Hematopoietic multipotent progenitor cell treated with erythropoietin and hydrocortisone succinate and interleukin-3 and kit ligand, for 4 days (in vitro differentiated cells): ENCODE measurements around the gene HIPK1.
"Not testable (repeated sequence)": the region's sequence is repeated elsewhere in the genome, so short reads cannot be mapped to it uniquely, and the experiment has no call there.

Experiments
- DNase-seq: peaks from one replicate; pipeline ENCODE4 v3.0.0-alpha.2; 2015

HIPK1 gene

GRCh38 chr1:113945329-113945728, 16.2 kb downstream of the HIPK1 start:
- no peak for DNase-seq

- no peak for DNase-seq
These were observed 17.0 kb downstream of the HIPK1 start for GRCh38 chr1:113946112-113946511.

- DNase-seq = no peak
These were observed 17.7 kb downstream of the HIPK1 start for GRCh38 chr1:113946678-113947387.

GRCh38 chr1:113947388-113948107, 18.4 kb downstream of the HIPK1 start:
- no peak for DNase-seq

DNA sequence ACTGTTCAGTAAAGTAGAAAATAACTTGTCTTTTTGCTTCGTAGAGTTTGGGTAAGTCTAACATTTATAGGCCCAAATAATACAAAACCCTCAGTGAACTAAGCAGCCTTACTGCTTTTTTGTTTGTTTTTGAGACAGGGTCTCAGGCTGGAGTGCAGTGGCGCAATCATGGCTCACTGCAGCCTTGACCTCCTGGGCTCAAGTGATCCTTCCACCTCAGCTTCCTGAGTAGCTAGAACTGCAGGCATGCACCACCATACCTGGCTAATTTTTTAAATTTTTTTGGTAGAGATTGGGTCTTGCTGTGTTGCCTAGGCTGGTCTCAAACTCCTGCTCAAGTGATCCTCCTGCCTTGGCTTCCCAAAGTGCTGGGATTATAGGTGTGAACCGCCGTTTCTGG, 19.0 kb downstream of the HIPK1 start:
- not testable (repeated sequence) for DNase-seq

- peak; percentile 62 for DNase-seq
These were observed 19.9 kb downstream of the HIPK1 start for GRCh38 chr1:113949007-113949406.

GRCh38 chr1:113950908-113951307, 21.8 kb downstream of the HIPK1 start:
- no peak for DNase-seq

GRCh38 chr1:113951719-113952118, 22.6 kb downstream of the HIPK1 start:
- DNase-seq = no peak

DNA sequence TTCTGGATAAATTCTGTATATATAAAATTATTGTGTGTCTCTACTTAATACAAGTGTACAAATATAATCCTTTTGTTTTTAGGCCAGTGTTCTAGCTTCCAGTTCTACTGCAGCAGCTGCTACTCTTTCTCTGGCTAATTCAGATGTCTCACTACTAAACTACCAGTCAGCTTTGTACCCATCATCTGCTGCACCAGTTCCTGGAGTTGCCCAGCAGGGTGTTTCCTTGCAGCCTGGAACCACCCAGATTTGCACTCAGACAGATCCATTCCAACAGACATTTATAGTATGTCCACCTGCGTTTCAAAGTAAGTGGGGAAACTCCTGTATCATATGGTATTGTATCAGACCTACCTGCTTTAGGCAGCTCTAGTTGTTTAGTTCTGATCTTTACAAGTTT, 28.9 kb downstream of the HIPK1 start:
- DNase-seq = no peak

GRCh38 chr1:113958691-113959090, 29.6 kb downstream of the HIPK1 start:
- no peak for DNase-seq

DNA sequence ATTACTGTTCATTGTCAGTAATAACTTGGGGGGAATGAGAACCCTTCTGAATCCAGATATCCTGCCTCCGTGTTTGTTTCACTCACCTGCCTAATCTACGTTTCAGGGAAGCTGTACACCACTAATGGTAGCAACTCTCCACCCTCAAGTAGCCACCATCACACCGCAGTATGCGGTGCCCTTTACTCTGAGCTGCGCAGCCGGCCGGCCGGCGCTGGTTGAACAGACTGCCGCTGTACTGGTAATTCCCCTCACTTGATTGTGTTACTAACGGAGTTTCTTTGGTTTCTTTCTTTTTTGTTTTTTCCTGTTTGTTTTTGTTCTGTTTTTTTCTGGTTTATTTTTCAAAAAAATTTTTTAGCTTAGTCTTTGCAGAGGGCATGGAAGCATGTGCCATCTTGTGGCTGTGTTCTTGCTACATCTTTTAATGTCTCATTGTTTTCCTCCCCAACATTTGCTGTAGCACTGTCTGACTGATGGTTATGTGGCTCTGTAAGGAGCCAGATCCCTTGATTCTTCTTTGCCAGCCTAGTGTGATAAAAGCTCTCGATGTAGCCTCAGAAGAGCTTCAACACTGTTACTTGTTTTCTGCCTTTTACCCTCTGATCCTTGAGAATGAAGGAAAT, 34.3 kb downstream of the HIPK1 start:
- DNase-seq = peak; percentile 41

GRCh38 chr1:113965703-113966412, 36.7 kb downstream of the HIPK1 start:
- no peak for DNase-seq

DNA sequence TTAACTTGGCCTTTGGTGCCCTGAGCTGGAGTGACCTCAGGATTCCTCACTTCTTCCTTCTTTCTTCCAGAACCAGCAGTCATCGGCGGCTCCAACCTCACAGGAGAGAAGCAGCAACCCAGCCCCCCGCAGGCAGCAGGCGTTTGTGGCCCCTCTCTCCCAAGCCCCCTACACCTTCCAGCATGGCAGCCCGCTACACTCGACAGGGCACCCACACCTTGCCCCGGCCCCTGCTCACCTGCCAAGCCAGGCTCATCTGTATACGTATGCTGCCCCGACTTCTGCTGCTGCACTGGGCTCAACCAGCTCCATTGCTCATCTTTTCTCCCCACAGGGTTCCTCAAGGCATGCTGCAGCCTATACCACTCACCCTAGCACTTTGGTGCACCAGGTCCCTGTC, 43.8 kb downstream of the HIPK1 start:
- DNase-seq = no peak

- peak; percentile 86 for DNase-seq
These were observed 46.2 kb downstream of the HIPK1 start for GRCh38 chr1:113975211-113975895.

GRCh38 chr1:113976609-113977278, 47.6 kb downstream of the HIPK1 start:
- DNase-seq = peak; percentile 67

- peak; percentile 42 for DNase-seq
These were observed 48.8 kb downstream of the HIPK1 start for GRCh38 chr1:113977906-113978305.

DNA sequence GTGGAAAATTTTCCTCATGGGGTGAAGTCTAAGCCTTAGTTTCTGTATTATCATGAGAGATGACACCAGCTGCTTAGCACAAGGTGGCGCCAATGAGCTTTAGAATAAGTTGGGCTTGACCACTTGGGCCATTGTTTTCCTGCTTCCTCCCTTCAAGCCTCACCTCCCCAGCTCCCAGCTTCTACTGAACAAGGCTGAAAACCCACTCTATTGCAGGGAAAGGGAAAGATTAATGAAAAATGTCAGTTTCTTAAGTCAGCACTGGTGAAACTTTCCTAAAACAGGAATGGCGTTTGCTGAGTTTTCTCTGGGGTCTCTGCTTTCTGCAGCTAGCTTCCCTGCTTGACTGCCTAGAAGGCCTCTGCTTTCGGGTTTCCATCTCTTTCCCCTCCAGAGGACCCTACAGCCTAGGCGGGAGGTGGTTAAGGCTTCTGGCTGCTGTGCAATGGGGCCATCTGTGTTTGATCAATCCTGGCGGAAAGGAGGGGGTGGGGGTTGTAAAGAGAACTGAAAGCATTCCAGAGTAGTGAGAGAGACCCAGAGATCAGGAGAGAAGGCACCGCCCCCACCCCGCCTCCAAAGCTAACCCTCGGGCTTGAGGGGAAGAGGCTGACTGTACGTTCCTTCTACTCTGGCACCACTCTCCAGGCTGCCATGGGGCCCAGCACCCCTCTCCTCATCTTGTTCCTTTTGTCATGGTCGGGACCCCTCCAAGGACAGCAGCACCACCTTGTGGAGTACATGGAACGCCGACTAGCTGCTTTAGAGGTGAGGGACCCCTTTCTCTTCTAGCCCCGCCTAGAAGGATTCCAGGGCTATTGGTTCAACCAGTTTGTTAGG, 50.0 kb downstream of the HIPK1 start, which contains the start of gene OLFML3:
OLFML3 (plus strand) TSS at position 612 of the 840 bp plus-strand sequence; CDS start at position 655, 43 bp downstream.
- DNase-seq = peak; percentile 90

DNA sequence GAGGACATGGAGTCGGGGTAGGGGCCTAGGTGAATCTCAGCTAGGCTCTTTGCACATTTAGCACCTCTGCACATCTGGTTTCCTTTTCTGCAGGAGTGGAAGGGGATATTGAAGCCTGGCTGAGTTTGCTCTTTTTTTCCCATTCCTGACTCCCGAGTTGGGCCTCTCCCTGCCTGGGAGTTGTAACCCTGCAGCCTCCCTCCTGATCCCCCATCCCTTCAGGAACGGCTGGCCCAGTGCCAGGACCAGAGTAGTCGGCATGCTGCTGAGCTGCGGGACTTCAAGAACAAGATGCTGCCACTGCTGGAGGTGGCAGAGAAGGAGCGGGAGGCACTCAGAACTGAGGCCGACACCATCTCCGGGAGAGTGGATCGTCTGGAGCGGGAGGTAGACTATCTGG, 51.0 kb downstream of the HIPK1 start:
- no peak for DNase-seq

GRCh38 chr1:113981962-113982931, 53.1 kb downstream of the HIPK1 start:
- DNase-seq = peak; percentile 62

DNA sequence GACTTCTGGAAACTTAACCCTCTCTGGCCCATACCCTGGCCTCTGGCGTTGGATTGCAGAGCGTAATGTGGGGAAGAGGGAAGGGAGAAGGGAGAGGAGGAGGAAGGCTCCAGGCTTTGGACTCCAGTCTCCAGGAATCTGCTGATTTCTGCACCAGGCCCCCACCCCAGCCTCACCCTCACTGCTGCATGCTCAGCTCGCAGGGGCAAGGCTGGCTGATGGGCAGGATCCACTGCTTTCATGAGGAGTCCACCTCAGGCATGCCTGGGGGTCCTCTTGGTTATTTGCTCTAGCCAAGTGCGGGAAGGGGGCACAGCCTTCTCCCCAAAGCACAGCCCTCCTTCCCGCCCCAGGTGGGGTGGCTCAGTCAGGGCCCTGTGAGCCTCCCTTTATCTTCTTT, 53.8 kb downstream of the HIPK1 start:
- no peak for DNase-seq
